GM18517 (cell line): ENCODE measurements around the gene HRH1.
A peak's percentile ranks its signal among the peaks of the same experiment; 100 is the strongest.
"Not testable (repeated sequence)": the region's sequence is repeated elsewhere in the genome, so short reads cannot be mapped to it uniquely, and the experiment has no call there.

Experiments used
- ATAC-seq: cut with Tn5 transposase; IDR thresholded peaks from one replicate; pipeline ENCODE4 v1.9.1; 2021; ENCODE audit warnings: mild to moderate bottlenecking, moderate library complexity; ENCODE audit not compliant: unreplicated experiment

Gene HRH1

GRCh38 chr3:11140030-11140712, 14.1 kb upstream of the HRH1 start:
- peak; percentile 97 for ATAC-seq

DNA sequence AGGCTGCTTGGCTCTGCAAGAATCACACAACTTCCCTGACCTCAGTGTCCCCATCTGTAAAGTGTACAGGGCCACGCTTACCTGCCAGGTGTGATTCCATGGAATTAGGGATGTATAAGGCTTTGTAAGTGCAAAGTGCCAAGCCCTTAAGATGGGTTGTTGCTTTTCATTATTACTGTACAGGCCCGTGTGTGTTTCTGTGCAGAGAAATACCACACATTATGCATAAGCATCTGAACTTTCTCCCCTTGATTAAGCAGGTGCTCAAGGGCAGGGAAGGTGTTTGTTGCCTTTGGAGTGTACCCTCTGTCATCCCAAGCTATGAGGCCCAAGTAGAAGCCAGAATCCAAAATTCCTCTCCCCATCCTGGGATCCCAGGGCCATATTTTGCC, 13.6 kb upstream of the HRH1 start:
- ATAC-seq = peak; percentile 7

DNA sequence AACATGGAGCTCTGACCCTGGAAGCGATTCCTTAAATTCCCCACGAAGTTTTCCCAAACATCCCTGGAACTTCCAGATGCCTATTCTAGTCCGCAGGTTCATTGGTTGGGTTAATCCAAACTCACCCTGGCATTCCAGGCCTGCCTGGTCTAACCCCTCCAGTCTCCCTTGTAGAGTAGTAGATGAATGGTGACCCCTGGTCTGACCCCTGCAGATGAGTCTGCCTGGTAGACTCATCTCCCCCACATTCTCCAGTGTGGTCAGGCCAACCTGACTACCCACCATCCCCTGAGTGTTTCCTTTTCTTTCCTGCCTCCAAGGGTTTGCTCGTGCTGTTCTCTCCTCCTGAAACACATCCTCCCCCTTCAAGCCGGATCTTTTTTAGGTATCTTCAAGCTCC, 10.8 kb upstream of the HRH1 start:
- ATAC-seq = no peak

GRCh38 chr3:11144996-11145395, 9.3 kb upstream of the HRH1 start:
- no peak for ATAC-seq

DNA sequence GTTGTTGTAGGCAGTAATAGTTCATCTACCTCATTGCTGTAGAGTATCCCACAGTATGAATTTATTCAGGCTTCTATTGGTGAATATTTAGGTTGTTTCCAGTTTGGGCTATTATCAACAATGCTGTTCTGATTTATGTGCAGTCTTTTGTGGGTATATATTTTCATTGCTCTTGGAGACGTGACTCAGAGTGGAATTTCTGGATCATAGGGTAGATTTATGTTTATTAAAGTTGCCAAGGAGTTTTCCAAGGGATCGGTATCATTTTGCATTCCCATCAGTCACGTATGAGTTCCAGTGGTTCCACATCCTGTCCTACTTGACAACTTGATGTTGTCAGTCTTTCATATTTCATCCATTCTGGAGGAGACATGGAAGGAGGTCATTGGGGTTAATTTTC, 8.4 kb upstream of the HRH1 start:
- ATAC-seq = no peak

DNA sequence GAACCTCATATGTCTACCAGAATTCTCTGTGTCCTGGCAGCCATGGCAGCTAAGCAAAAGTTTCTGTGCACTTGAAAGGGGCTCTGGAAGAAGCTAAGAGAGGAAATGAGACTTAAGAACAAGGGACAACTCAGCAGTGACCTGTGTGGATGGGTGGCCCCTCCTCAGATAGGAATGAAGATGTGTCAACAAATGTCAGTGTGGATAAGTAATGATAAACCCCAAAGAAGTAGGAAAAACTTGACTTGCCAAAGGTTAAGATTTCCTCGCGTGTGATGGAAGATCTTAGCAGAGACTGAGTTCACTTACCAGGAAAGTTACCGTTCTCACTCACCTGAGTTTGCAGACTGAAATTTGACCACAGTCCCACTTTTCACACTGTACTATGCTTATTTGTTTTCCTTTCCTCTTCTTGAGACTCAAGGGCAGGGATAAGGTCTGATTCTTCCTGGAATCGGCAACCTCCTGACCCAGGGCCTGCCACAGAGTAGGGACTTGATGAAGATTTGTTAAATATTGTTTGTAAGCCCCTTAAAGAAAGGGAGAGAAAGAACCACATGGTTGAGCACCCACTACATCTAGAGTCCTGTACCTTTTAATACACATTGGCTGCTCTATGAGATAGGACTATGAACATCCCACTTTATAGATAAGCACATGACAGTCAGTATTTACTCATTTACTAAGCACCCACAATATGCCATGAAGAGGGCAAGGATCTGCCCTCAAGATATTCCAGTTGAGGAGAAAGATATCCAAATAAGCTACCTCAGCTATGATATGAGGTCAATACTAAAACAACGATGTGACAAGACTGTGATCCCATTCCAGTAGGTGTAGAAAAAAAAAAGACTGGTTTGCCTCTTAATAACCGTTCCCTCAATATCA, 7.3 kb upstream of the HRH1 start:
- no peak for ATAC-seq

DNA sequence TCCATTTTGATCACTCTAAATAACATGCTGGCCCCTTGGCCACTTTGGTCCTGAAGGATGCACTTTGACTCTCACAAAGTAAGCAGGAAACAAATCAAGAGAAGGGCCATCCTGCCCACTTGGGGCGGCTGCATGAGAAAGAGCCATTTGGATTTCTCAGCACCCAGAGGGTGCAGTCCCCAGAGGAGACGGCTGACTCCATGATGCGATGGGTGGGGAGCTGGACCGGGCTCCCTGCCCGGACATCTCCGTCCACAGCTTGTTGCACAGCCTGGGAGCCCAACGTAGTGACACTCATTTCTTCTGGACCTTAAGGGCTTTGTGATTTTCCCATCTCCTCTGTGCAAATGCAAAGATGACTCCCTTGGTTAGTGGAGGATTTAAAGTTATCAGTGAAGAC, 4.0 kb upstream of the HRH1 start:
- no peak for ATAC-seq

DNA sequence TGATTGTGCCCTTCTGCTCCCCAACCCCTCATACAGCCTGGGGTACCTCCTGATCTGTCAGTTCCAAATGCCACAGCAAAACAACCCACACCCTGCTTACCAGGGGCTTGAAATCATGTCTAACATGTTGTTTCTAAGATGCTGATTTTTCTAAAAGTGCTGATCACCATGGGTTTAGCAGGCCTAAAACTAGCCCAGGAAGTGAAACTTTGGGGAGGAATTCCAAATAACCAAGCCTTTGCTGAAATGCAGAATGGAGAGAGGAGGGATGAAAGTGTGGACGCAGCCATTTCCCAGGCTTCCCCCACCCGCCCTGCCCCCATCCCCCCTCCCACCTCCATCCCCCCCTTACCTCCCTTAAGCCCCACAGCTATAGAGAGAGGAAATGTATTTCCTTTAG, 2.0 kb upstream of the HRH1 start:
- ATAC-seq = no peak

DNA sequence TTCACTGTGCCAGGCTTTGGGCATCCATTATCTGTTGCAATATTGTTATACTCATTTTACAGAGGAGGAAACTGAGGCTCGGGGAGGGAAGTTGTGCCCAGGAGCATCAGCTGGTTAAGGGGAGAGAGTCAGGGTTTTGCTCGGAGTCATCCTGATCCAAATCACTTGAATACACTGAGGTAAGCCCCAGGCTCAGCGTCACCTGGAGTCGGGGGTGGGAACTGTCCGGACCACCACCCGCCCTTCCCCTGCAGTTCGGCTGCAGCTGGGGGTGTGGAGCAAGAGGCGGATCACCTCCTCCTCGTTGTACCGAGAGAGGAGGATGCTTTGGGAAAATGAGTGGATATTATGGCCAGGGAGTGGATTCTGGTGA, 646 bp downstream of the HRH1 start:
- ATAC-seq = no peak

GRCh38 chr3:11155341-11156025, 1.2 kb downstream of the HRH1 start:
- ATAC-seq = no peak

DNA sequence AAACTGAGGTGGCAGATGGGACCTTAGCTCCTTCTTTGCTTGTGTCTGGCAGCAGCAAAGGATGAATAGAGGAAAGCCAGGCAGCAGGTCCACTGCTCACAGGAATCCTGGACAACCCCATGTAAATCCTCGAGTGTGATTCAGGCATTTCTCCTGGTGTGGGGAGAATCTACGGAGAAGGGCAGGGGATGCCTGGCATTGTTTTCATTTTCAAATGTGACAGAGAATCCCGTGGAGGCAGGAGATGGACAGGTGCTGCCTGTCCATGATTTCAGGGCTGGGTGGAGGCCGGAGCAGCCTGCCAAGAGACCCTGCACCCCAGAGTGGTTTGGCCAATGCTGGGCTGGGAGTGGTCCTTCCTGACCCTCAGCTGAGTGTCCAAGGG, 1.7 kb downstream of the HRH1 start:
- no peak for ATAC-seq

DNA sequence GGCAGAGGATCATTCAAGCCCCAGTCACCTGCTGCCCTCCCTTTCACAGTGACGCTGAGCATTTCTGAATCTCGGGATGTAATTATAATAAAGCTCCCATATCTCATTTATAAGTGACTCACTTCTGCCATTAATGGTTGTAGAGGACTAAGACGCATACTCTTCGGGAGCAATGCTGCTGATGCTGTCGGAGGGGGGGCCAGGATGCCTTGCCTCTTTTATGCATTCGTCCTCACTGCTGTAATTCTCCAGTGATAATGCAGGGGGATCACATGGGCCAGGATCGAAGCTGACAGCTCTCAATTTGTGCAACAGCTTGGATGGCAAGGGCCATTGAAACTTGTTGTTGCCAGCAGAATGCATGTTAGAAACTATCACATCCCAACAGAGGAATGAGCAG, 3.1 kb downstream of the HRH1 start:
- no peak for ATAC-seq

DNA sequence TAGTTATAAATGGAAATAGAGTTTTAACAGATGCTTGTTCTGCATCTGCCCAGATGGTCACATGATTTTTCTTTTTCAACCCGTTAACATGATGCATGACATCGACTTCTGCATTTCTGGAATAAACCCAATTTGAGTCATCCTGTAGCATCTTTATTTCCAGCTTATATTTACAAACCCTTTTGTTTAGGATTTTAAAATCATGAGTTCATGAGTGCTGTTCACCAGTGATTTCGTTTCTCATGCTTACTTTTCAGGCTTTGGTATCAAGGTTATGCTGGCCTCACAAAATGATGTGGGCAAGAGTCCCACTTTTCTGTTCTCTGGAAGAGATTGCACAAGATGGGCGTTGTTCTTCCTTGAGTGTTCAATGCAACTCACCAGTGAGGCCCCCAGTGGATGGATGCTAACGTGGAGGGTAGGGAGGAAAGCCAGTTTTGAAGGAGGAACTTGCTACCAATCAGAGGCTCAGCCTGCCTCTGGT, 5.2 kb downstream of the HRH1 start:
- no peak for ATAC-seq

GRCh38 chr3:11161666-11162065, 7.4 kb downstream of the HRH1 start:
- ATAC-seq = no peak

- ATAC-seq = no peak
Observed at GRCh38 chr3:11162401-11163345, 8.4 kb downstream of the HRH1 start.

DNA sequence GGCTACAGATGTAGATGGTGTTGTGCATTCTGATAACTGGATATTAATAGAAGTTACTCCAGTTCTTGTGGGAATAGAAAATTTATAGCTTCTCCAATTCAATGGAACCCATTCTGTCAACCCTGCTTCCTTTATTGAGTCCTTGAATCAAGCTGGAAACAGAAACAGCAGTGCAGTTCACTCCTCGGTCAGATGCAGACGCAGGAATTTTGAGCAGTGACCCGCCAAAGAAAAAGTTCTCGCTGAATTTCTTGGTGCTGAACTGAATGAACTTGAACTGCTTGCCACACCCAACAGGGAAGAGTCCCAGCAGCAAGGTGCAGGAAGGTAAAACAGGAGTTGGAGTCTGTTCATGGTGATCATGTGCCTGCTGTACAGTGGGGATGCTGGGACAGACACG, 10.3 kb downstream of the HRH1 start:
- ATAC-seq = no peak

GRCh38 chr3:11165476-11165875, 11.2 kb downstream of the HRH1 start:
- no peak for ATAC-seq

DNA sequence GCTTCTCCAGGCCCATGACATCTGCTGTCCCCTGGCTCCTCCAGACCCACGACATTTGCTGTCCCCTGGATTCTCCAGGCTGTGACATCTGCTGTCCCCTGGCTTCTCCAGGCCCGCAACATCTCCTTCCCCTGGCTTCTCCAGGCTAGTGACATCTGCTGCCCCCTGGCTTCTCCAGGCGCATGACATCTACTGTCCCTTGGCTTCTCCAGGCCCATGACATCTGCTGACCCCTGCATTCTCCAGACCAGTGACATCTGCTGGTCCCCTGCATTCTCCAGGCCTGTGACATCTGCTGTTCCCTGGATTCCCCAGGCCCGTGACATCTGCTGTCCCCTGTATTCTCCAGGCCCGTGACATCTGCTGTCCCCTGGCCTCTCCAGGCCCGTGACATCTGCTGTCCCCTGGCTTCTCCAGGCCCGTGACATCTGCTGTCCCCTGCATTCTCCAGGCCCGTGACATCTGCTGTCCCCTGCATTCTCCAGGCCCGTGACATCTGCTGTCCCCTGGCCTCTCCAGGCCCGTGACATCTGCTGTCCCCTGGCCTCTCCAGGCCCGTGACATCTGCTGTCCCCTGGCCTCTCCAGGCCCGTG, 12.6 kb downstream of the HRH1 start:
- not testable (repeated sequence) for ATAC-seq

GRCh38 chr3:11167590-11167989, 13.3 kb downstream of the HRH1 start:
- no peak for ATAC-seq

- no peak for ATAC-seq
Observed at GRCh38 chr3:11168406-11168805, 14.1 kb downstream of the HRH1 start.
